Left lung (tissue), 10 donors: ENCODE data around the gene KIF19. TPM values are rescaled to one million over a fixed set of nuclear protein-coding genes. Genes with fewer than 3 reads are reported as not detected.
A peak's percentile ranks its signal among the peaks of the same experiment; 100 is the strongest.

Experiments
- ATAC-seq: fragments of 200-7000 bp; cut with Tn5 transposase; one replicate; pipeline ENCODE4 v1.9.1; 2020; ENCODE audit warnings: moderate library complexity
- DNase-seq, 4 donors: peaks; one replicate each; pipeline ENCODE4 v3.0.0-alpha.2; 2013 to 2020
- H3K27ac ChIP-seq, 2 donors: fragments of 200-600 bp; sonication (generic) in 1 of 2; one replicate each; pipeline versions ENCODE4 v1.5.0 to v1.8.0; 2020 to 2021
- H3K27me3 ChIP-seq, 2 donors: fragments of 200-600 bp; sonication (generic) in 1 of 2; one replicate each; pipeline versions ENCODE4 v1.5.0 to v1.8.0; 2020 to 2021
- H3K36me3 ChIP-seq, 2 donors: fragments of 200-600 bp; sonication (generic) in 1 of 2; one replicate each; pipeline versions ENCODE4 v1.5.0 to v1.8.0; 2020 to 2021
- H3K4me1 ChIP-seq, 2 donors: fragments of 200-600 bp; one replicate each; pipeline ENCODE4 v1.8.0; 2021
- H3K4me3 ChIP-seq, 2 donors: fragments of 200-600 bp; sonication (generic) in 1 of 2; one replicate each; pipeline versions ENCODE4 v1.5.0 to v1.8.0; 2020 to 2021; ENCODE audit warnings: mild to moderate bottlenecking in 1 of 2
- H3K9me3 ChIP-seq, 2 donors: fragments of 200-600 bp; sonication (generic) in 1 of 2; one replicate each; pipeline versions ENCODE4 v1.5.0 to v1.8.0; 2020 to 2021
- CTCF ChIP-seq, 2 donors: fragments of 200-600 bp; sonication (generic) in 1 of 2; IDR thresholded peaks; one replicate each; pipeline versions ENCODE4 v1.5.0 to v1.8.0; 2021; ENCODE audit warnings: antibody characterized with exemption in 2 of 2
- intact Hi-C, 2 donors: fragments of 100-400 bp; cut with DNase I; formaldehyde crosslinking; loops; one replicate each; pipeline versions ENCODE4 v1.11.2 to v1.14.2; 2022
- polyA plus RNA-seq, 6 donors: library from polyadenylated mRNA; unstranded; fragments of 120-200 nt; gene quantifications; one replicate each; pipeline ENCODE4 v1.2.1, GENCODE V29; 2013; ENCODE audit not compliant: insufficient read length in 6 of 6
- total RNA-seq, 2 donors: library from RNA; stranded (reverse); fragmentation: NEBNext Ultra II Directional; extraction: Animal tissue kit (Norgen Biotek cat#: 25700); gene quantifications; one replicate each; pipeline ENCODE4 v1.2.1, GENCODE V29; 2021
- donor health status: DM: no; HTN: yes; CAD: no.
- donor health status: DM: no; HTN: no; CAD: no.

KIF19 gene
- total and polyA plus RNA-seq, 8 donors = 0.61 to 2.6 (median 1.5) TPM; not detected in 1

GRCh38 chr17:74351552-74352210, 25.7 kb downstream of the KIF19 start:
- intact Hi-C loops = loop anchor here in 1 of 2 donors (10.0 kb wide), 2 partner anchors 47 to 147 kb away; partner anchors contain the start of gene RPL38

GRCh38 chr17:74353446-74354060, 27.5 kb downstream of the KIF19 start:
- no peak for TF ChIP-seq CTCF (IDR thresholded peaks at IDR 0.05)
- ATAC-seq (no peak), DNase-seq (no peak)
- Histone ChIP-seq H3K36me3 (no peaks in the 10 kb centered on the region), H3K4me1 (peaks cover 0 to 9% of the 10 kb centered on the region in 2 donors), H3K27me3 (peaks cover 61 to 100% of the 10 kb centered on the region in 2 donors), H3K4me3 (no peak overlapping the region), H3K27ac (no peak overlapping the region), H3K9me3 (no peaks in the 10 kb centered on the region)
- intact Hi-C loops = loop anchor here in 1 of 2 donors (10.0 kb wide), 2 partner anchors 49 to 149 kb away; partner anchors contain the start of gene RPL38

More at GRCh38 chr17:74351552-74352210, 25.7 kb downstream of the KIF19 start:
- Histone ChIP-seq H3K36me3 (no peaks in the 10 kb centered on the region), H3K4me3 (no peak overlapping the region), H3K4me1 (peaks cover 0 to 2% of the 10 kb centered on the region in 2 donors), H3K27me3 (peaks cover 42 to 89% of the 10 kb centered on the region in 2 donors), H3K9me3 (no peaks in the 10 kb centered on the region), H3K27ac (no peak overlapping the region)
- TF ChIP-seq CTCF (IDR thresholded peaks at IDR 0.05) = no peak
- DNase-seq (no peak), ATAC-seq (no peak)

- intact Hi-C loops = loop anchor here in 1 of 2 donors (10.0 kb wide), 2 partner anchors 49 to 149 kb away; partner anchors contain the start of gene RPL38
- ATAC-seq (peak; percentile 71), DNase-seq (no peak)
- TF ChIP-seq CTCF (IDR thresholded peaks at IDR 0.05) = peak; percentile 24 to 32
- H3K36me3 ChIP-seq = no peaks in the 10 kb centered on the region
- H3K4me1 ChIP-seq = peaks cover 0 to 9% of the 10 kb centered on the region in 2 donors
- H3K27me3 ChIP-seq = peaks cover 67 to 100% of the 10 kb centered on the region in 2 donors
- H3K9me3 ChIP-seq = no peaks in the 10 kb centered on the region
- no peak overlapping the region for H3K4me3 ChIP-seq
- no peak overlapping the region for H3K27ac ChIP-seq
These were observed 28.1 kb downstream of the KIF19 start for GRCh38 chr17:74354123-74354522.

- intact Hi-C loops = loop anchor here in 1 of 2 donors (10.0 kb wide), 2 partner anchors 50 to 150 kb away; partner anchors contain the start of gene RPL38
- TF ChIP-seq CTCF (IDR thresholded peaks at IDR 0.05) = no peak
- no peak for ATAC-seq
- no peaks in the 10 kb centered on the region for H3K36me3 ChIP-seq
- H3K4me1 ChIP-seq = peaks cover 0 to 9% of the 10 kb centered on the region in 2 donors
- no peak overlapping the region for H3K4me3 ChIP-seq
- no peak overlapping the region for H3K27ac ChIP-seq
- no peak for DNase-seq
- H3K9me3 ChIP-seq = no peaks in the 10 kb centered on the region
- H3K27me3 ChIP-seq = peaks cover 69 to 100% of the 10 kb centered on the region in 2 donors
These were observed 28.5 kb downstream of the KIF19 start for GRCh38 chr17:74354561-74354960.

GRCh38 chr17:74355065-74355464, 29.0 kb downstream of the KIF19 start:
- H3K9me3 ChIP-seq = no peaks in the 10 kb centered on the region
- peaks cover 0 to 9% of the 10 kb centered on the region in 2 donors for H3K4me1 ChIP-seq
- intact Hi-C loops = loop anchor here in 1 of 2 donors (10.0 kb wide), 2 partner anchors 50 to 150 kb away; partner anchors contain the start of gene RPL38
- no peak overlapping the region for H3K4me3 ChIP-seq
- TF ChIP-seq CTCF (IDR thresholded peaks at IDR 0.05) = no peak
- H3K36me3 ChIP-seq = no peaks in the 10 kb centered on the region
- no peak overlapping the region for H3K27ac ChIP-seq
- DNase-seq (no peak), ATAC-seq (no peak)
- H3K27me3 ChIP-seq = peaks cover 73 to 100% of the 10 kb centered on the region in 2 donors
